ENCODE measurements around the gene ZWILCH.
A peak's percentile ranks its signal among the peaks of the same experiment; 100 is the strongest.

ZWILCH gene

DNA sequence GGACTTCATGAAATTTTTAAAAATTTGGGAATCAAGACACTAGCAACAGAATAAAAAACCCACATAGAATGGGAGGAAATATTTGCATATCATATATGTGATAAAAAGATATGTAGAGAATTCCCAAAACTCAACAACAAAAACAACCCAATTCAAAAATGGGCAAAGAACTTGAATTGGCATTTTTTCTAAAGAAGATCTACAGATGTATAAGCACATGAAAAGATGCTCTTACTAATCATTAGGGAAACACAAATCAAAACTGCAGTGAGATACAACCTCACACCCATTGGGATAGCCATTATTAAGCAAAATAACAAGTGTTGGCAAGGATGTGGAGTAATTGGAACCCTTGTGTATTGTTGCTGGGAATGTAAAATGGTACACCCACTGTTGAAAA, 50.6 kb downstream of the ZWILCH start:
- Histone ChIP-seq H3K27ac (ENCODE audit: low read depth, low read length) (no peak overlapping the region), H3K4me1 (ENCODE audit: control insufficient read depth, insufficient read depth, low read length) (no peaks in the 10 kb centered on the region), H3K9ac (ENCODE audit: low read depth, low read length) (no peak overlapping the region), H3K9me3 (ENCODE audit: control insufficient read depth, insufficient read depth, low read length) (no peaks in the 10 kb centered on the region), H3K27me3 (ENCODE audit: control insufficient read depth, insufficient read depth, low read length) (no peaks in the 10 kb centered on the region), H3K36me3 (ENCODE audit: control insufficient read depth, insufficient read depth, low read length) (peaks cover 12% of the 10 kb centered on the region; the same call in 1 of the 2 replicates), H3K4me3 (ENCODE audit: low read depth, low read length) (no peak overlapping the region)

DNA sequence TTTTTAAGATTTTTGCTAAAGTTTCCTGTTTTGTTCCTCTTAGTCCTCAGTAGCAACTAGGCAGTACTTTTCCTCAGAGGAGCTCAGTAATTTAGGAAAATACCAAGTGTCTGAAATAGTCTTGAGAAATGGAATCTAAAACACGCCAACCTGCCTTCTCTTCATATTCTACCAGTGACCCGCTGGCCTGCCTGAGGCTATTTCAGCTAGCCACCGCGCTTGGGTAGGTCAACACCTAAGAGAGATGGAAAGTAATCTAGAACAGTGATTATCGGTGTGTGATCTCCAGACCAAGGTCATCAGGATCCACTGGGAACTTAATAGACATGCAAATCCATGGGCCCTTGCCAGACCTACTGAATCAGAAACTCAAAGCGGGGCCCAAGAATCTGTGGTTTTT, 53.1 kb downstream of the ZWILCH start:
- Histone ChIP-seq H3K36me3 (ENCODE audit: control insufficient read depth, insufficient read depth, low read length) (no peaks in the 10 kb centered on the region), H3K9me3 (ENCODE audit: control insufficient read depth, insufficient read depth, low read length) (no peaks in the 10 kb centered on the region), H3K4me3 (ENCODE audit: low read depth, low read length) (no peak overlapping the region), H3K4me1 (ENCODE audit: control insufficient read depth, insufficient read depth, low read length) (no peaks in the 10 kb centered on the region), H3K27ac (ENCODE audit: low read depth, low read length) (no peak overlapping the region), H3K9ac (ENCODE audit: low read depth, low read length) (no peak overlapping the region), H3K27me3 (ENCODE audit: control insufficient read depth, insufficient read depth, low read length) (no peaks in the 10 kb centered on the region)

DNA sequence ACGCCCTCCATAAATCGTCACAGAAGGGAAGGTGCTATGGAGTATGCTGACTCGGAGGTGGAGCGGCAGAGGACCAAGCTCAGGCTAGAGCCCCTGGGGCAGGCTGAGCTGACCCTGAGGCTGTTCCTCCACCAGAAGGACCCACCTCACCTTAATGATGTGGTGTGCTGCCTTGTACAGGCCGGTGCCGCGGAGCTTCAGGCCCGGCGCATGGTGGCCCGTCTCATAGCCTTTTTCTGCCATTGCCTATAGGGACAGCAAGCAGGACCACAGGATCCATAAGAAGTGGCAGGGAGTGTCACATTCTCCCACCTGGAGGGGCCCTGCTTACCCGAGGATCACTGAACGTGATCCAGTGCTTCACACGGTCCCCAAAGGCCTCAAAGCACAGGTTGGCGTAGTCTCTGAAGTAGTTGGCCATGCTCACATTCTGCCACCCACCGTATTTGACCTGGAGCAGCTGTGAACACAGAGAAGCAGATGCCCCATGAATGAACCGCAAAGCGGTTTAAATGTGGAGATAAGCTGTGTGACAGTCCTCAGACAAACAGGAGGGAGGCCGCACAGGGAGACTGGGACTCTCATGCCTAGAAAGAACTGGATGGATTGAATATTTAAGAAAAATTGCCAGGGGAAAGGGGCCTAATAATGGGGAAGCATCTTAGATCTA, 55.9 kb downstream of the ZWILCH start:
- H3K9ac ChIP-seq (ENCODE audit: low read depth, low read length): no peak overlapping the region
- no peaks in the 10 kb centered on the region for H3K9me3 ChIP-seq (ENCODE audit: control insufficient read depth, insufficient read depth, low read length)
- H3K27ac ChIP-seq (ENCODE audit: low read depth, low read length): no peak overlapping the region
- no peaks in the 10 kb centered on the region for H3K36me3 ChIP-seq (ENCODE audit: control insufficient read depth, insufficient read depth, low read length)
- no peaks in the 10 kb centered on the region for H3K27me3 ChIP-seq (ENCODE audit: control insufficient read depth, insufficient read depth, low read length)
- H3K4me1 ChIP-seq (ENCODE audit: control insufficient read depth, insufficient read depth, low read length): peaks cover 15% of the 10 kb centered on the region
- no peak overlapping the region for H3K4me3 ChIP-seq (ENCODE audit: low read depth, low read length)

DNA sequence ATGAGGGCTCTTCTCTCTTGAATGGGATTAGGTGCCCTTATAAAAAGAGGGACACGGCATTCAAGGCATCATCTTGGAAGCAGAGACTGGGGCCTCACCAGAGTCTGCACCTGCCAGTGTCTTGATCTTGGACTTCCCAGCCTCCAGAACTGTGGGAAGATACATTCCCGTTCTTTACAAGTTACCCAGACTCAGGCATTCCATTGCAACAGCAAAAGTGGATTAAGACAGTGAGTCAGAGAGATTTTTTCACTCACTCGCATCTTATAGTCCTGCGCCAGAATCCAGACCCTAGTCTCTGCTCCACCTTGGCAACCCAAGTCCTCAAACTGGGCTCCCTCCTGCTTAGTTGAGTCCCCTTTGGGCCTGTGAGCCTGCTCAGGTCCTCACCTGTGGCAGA, 58.0 kb downstream of the ZWILCH start:
- no peaks in the 10 kb centered on the region for H3K27me3 ChIP-seq (ENCODE audit: control insufficient read depth, insufficient read depth, low read length)
- no peaks in the 10 kb centered on the region for H3K9me3 ChIP-seq (ENCODE audit: control insufficient read depth, insufficient read depth, low read length)
- peaks cover 20% of the 10 kb centered on the region for H3K4me1 ChIP-seq (ENCODE audit: control insufficient read depth, insufficient read depth, low read length)
- H3K27ac ChIP-seq (ENCODE audit: low read depth, low read length): no peak overlapping the region
- H3K9ac ChIP-seq (ENCODE audit: low read depth, low read length): no peak overlapping the region
- no peak overlapping the region for H3K4me3 ChIP-seq (ENCODE audit: low read depth, low read length)
- H3K36me3 ChIP-seq (ENCODE audit: control insufficient read depth, insufficient read depth, low read length): no peaks in the 10 kb centered on the region

DNA sequence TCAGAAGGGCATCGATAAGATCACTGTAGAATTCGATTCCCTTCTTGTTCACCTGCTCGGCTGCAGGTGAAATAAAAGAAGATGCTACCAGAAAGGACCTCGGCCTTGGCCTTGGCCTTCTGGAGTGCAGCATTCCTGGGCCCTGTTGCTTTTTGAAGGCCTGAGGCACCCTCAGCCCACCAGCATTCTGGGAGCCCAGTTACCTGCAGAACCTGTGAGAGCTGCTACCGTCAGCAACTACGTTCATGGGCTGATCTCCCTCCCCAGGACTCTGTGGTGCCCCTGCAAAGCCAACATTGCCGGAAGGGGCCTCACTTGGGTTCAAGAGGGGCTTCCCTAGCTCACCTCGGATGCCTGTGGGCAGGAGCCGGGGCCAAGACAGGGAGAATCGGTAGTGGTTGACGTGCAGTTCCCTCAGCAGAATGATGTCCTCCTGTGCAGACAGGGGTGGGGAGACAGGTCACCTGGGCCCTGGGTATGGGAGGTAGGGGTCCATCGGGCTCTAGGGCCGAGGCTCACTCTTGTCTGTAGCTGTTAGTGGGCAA, 58.5 kb downstream of the ZWILCH start:
- Histone ChIP-seq H3K9ac (ENCODE audit: low read depth, low read length) (no peak overlapping the region), H3K27ac (ENCODE audit: low read depth, low read length) (no peak overlapping the region)

DNA sequence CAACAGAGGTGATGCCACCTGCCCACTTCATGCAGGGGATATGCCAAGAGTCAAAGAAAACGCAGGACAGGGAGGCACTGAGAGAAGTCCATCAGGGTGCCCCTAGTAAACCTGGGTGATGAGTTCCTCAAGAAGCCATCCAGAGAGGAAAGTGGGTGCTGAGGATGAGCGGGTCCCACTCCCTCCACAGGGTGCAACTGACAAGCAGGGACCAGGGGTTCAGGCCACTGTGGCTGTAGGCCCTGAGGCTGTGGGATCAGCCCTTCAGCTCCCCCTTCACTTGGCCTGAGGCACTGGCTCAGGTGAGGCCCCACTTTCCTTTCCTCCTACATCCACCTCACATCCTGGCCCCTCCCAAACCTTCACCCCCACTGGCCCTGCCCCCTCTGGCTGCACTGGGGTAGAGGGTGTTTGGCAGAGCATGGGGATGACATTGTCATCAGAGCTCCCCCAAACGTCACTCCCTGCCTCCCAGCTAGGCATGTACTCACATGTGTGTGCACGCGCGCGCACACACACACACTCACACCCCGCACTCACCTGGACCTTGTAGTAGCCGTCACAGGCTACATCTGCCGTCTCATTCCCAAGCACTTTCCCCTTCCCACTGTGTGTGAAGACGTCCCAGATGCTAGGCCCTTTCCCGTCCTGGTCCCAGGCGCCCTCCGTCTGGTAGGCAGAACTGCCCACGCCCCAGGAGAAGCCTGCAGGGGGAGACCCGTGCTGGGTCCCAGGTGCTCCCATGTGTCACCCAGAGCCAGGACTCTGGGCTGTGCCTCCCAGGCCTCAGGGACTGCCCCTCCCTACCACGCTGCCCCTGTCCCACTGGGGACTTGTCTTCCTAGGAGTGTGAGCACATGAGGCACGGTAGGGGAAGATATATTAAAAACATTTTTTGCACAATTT, 59.3 kb downstream of the ZWILCH start:
- H3K4me3 ChIP-seq (ENCODE audit: low read depth, low read length): no peak overlapping the region
- no peaks in the 10 kb centered on the region for H3K36me3 ChIP-seq (ENCODE audit: control insufficient read depth, insufficient read depth, low read length)
- no peak overlapping the region for H3K9ac ChIP-seq (ENCODE audit: low read depth, low read length)
- peaks cover 20% of the 10 kb centered on the region for H3K4me1 ChIP-seq (ENCODE audit: control insufficient read depth, insufficient read depth, low read length)
- no peak overlapping the region for H3K27ac ChIP-seq (ENCODE audit: low read depth, low read length)
- H3K27me3 ChIP-seq (ENCODE audit: control insufficient read depth, insufficient read depth, low read length): no peaks in the 10 kb centered on the region
- H3K9me3 ChIP-seq (ENCODE audit: control insufficient read depth, insufficient read depth, low read length): no peaks in the 10 kb centered on the region

More for the DNA sequence above, 58.5 kb downstream of the ZWILCH start:
- H3K36me3 ChIP-seq (ENCODE audit: control insufficient read depth, insufficient read depth, low read length): no peaks in the 10 kb centered on the region
- peaks cover 20% of the 10 kb centered on the region for H3K4me1 ChIP-seq (ENCODE audit: control insufficient read depth, insufficient read depth, low read length)
- H3K4me3 ChIP-seq (ENCODE audit: low read depth, low read length): no peak overlapping the region
- no peaks in the 10 kb centered on the region for H3K27me3 ChIP-seq (ENCODE audit: control insufficient read depth, insufficient read depth, low read length)
- no peaks in the 10 kb centered on the region for H3K9me3 ChIP-seq (ENCODE audit: control insufficient read depth, insufficient read depth, low read length)

DNA sequence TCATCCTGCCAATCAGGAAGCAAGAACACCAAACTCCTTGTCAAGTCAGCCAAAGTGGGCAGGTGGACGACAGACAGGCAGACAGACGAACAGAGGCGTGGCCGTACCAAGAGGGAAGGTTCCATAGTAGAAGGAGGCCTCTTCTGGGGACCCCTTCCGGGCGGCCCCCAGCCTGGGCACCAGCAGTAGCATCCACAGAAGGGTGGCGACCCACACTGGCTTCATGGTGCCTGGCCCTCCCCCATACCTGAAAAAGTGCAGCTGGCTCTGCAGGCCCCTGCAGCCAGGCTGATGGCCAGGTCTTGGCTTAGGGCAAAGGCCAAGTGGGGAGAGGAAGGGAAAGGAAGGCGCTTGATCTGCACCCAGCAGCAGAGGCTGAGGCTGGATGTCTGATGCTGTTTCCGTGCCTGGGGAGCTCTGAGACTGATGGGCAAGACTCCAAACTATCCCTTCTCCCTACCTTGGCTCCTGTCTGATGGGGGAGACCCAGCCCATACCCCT, 60.1 kb downstream of the ZWILCH start:
- Histone ChIP-seq H3K4me3 (ENCODE audit: low read depth, low read length) (peak overlapping the region; percentile 24), H3K27ac (ENCODE audit: low read depth, low read length) (peak overlapping the region; percentile 42)

DNA sequence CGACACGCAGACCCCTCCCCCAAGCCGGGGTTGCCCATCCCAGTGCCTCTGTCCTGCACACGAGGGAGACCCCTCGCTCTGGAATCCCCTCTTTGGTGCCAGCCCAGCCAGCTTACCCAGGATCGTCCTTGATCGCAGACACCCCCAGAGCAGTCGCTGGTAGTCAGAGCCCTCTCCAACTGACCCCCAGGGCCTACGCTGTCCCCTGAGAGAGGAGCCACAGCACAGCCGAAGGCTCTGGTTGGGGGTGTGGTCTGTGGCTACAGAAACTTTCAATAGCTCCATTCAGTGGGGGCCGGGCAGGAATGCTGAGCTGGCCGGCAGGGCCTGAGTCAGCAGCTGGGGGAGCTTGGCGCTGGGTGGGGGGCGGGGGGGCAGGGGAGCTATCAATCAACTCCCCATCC, 60.6 kb downstream of the ZWILCH start, which contains the start of gene LCTL:
Gene LCTL, minus strand, starts transcription at position 258 of the 404 bp plus-strand sequence. CDS start 633 bp downstream, outside the sequence.
- H3K4me3 ChIP-seq (ENCODE audit: low read depth, low read length): peak within 1 kb of the TSS; percentile 24

More for the DNA sequence above, 60.1 kb downstream of the ZWILCH start:
- Histone ChIP-seq H3K9me3 (ENCODE audit: control insufficient read depth, insufficient read depth, low read length) (no peaks in the 10 kb centered on the region), H3K36me3 (ENCODE audit: control insufficient read depth, insufficient read depth, low read length) (no peaks in the 10 kb centered on the region), H3K4me1 (ENCODE audit: control insufficient read depth, insufficient read depth, low read length) (peaks cover 20% of the 10 kb centered on the region), H3K27me3 (ENCODE audit: control insufficient read depth, insufficient read depth, low read length) (no peaks in the 10 kb centered on the region), H3K9ac (ENCODE audit: low read depth, low read length) (no peak overlapping the region)

DNA sequence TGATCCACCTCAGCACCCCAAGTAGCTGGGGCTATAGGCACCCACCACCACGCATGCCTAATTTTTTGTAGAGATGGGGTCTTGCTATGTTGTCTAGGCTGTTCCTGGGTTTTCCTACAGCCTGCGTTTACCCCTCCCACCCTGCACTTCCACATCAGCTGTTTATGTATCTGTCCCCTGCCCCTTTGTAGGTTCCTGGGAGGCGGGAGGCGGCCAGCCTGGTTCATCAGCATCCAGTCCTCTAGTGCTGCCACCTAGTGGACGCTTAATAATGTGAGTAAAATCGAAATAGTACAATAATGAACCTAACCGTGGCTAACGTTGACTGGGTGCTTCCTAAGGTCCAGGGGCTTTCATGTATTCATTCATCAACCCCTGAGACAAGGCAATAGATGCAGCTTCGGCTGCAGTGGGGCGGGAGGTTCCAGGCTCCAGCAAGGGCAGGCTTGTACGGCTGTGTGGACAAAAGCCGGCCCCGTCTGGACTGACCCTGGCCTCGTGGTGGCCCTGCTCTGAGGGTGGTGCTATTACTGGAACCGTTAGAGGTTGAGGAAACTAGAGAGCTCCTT, 61.9 kb downstream of the ZWILCH start:
- Histone ChIP-seq H3K9me3 (ENCODE audit: control insufficient read depth, insufficient read depth, low read length) (no peaks in the 10 kb centered on the region), H3K4me3 (ENCODE audit: low read depth, low read length) (no peak overlapping the region), H3K4me1 (ENCODE audit: control insufficient read depth, insufficient read depth, low read length) (peaks cover 20% of the 10 kb centered on the region), H3K27me3 (ENCODE audit: control insufficient read depth, insufficient read depth, low read length) (no peaks in the 10 kb centered on the region), H3K9ac (ENCODE audit: low read depth, low read length) (no peak overlapping the region), H3K27ac (ENCODE audit: low read depth, low read length) (no peak overlapping the region), H3K36me3 (ENCODE audit: control insufficient read depth, insufficient read depth, low read length) (no peaks in the 10 kb centered on the region)

More for the DNA sequence above, 60.6 kb downstream of the ZWILCH start, which contains the start of gene LCTL:
- H3K27me3 ChIP-seq (ENCODE audit: control insufficient read depth, insufficient read depth, low read length): no peaks in the 10 kb centered on the region
- H3K9me3 ChIP-seq (ENCODE audit: control insufficient read depth, insufficient read depth, low read length): no peaks in the 10 kb centered on the region
- no peaks in the 10 kb centered on the region for H3K36me3 ChIP-seq (ENCODE audit: control insufficient read depth, insufficient read depth, low read length)
- peak within 1 kb of the TSS; percentile 55; the same call in 1 of the 2 replicates for H3K9ac ChIP-seq (ENCODE audit: low read depth, low read length)
- peaks cover 20% of the 10 kb centered on the region for H3K4me1 ChIP-seq (ENCODE audit: control insufficient read depth, insufficient read depth, low read length)
- peak within 1 kb of the TSS; percentile 42 for H3K27ac ChIP-seq (ENCODE audit: low read depth, low read length)

DNA sequence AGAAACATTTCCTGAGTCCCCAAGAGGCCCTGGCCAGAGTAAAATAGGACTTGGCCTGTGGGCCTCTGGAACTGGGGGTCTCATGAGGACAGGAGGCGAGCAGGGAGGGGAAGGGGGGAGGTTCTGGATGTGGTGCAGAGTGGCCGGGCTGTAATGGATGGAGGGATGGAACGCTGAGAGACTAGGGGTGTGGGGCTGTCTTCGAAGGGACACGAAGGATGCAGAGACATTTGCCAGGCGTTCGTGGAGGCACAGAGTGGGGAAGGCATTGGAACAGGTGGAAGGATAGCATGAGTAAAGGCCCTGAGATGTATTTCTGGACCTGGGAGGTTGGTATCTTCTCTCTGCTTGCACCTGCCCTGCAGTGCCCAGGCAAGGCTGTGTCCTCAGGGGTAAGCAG, 62.8 kb downstream of the ZWILCH start:
- Histone ChIP-seq H3K27me3 (ENCODE audit: control insufficient read depth, insufficient read depth, low read length) (no peaks in the 10 kb centered on the region), H3K36me3 (ENCODE audit: control insufficient read depth, insufficient read depth, low read length) (no peaks in the 10 kb centered on the region), H3K27ac (ENCODE audit: low read depth, low read length) (no peak overlapping the region), H3K4me1 (ENCODE audit: control insufficient read depth, insufficient read depth, low read length) (peaks cover 20% of the 10 kb centered on the region), H3K9ac (ENCODE audit: low read depth, low read length) (no peak overlapping the region), H3K4me3 (ENCODE audit: low read depth, low read length) (no peak overlapping the region), H3K9me3 (ENCODE audit: control insufficient read depth, insufficient read depth, low read length) (no peaks in the 10 kb centered on the region)
